Adipocyte (in vitro differentiated cells): Measurements from ENCODE around the gene SDF2.
"Not testable (repeated sequence)": the region's sequence is repeated elsewhere in the genome, so short reads cannot be mapped to it uniquely, and the experiment has no call there.

Experiments
- DNase-seq: peaks from one replicate; pipeline ENCODE4 v3.0.0-alpha.2; 2015; ENCODE audit warnings: low read depth
- H3K27me3 ChIP-seq: replicated peaks from 2 replicates; pipeline ENCODE4 v1.7.0; 2013; ENCODE audit warnings: mild to moderate bottlenecking, low read length, moderate library complexity; ENCODE audit not compliant: control insufficient read depth, insufficient read depth
- H3K36me3 ChIP-seq: 2 replicates; pipeline ENCODE4 v1.7.0; 2013; ENCODE audit warnings: low read length, mild to moderate bottlenecking, moderate library complexity; ENCODE audit not compliant: control insufficient read depth, insufficient read depth, severe bottlenecking
- H3K4me1 ChIP-seq: 2 replicates; pipeline ENCODE4 v1.7.0; 2013; ENCODE audit warnings: mild to moderate bottlenecking, low read length, moderate library complexity; ENCODE audit not compliant: control insufficient read depth, insufficient read depth
- H3K4me3 ChIP-seq: 2 replicates; pipeline ENCODE4 v1.7.0; 2013; ENCODE audit warnings: mild to moderate bottlenecking, low read length, moderate library complexity
- H3K9ac ChIP-seq: 2 replicates; pipeline ENCODE4 v1.7.0; 2013; ENCODE audit warnings: mild to moderate bottlenecking, low read length, moderate library complexity
- H3K9me3 ChIP-seq: 2 replicates; pipeline ENCODE4 v1.7.0; 2013; ENCODE audit warnings: mild to moderate bottlenecking, low read length, moderate library complexity; ENCODE audit not compliant: control insufficient read depth

SDF2 gene

DNA sequence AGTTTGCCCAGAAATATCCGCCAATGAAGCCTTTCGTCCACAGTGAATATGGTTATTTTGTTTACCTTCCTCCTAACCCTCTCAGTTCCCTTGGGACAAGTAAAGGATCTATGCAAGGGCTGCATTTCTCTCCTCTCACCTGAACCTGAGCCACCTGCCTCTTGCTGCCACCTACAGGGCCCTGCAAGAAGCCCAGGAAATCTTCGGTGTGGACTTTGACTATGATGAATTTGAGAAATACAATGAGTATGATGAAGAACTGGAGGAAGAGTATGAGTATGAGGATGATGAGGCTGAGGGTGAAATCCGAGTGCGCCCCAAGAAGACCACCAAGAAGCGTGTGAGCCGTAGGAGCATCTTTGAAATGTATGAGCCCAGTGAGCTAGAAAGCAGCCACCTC lies 14.3 kb upstream of the SDF2 start:
- Histone ChIP-seq H3K9me3 (no peaks in the 10 kb centered on the region), H3K4me1 (no peaks in the 10 kb centered on the region), H3K9ac (no peak overlapping the region), H3K27me3 (no peaks in the 10 kb centered on the region), H3K36me3 (peaks cover 96% of the 10 kb centered on the region), H3K4me3 (no peak overlapping the region)
- no peak for DNase-seq

DNA sequence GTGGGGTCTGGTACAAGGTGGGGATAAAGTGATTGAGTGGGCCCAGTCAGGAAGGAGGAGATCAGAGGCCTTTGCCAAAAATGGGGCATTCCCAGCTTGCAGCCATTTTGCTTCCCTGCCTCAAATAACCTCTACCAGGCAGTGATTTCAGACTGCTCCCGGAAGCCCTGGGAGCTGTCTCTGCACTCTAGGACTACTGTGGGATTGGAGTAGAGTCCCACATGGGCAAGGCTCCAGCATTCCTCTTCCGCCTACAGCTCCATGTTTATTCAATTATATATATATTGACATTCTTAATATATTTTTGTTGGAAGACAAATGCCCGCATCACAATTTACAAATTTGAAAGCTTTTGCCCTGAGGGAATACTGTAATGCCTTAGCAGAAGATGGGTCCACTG lies 13.8 kb upstream of the SDF2 start:
- Histone ChIP-seq H3K9me3 (no peaks in the 10 kb centered on the region), H3K27me3 (no peaks in the 10 kb centered on the region), H3K4me1 (no peaks in the 10 kb centered on the region), H3K9ac (no peak overlapping the region), H3K36me3 (peaks cover 94% of the 10 kb centered on the region), H3K4me3 (no peak overlapping the region)
- DNase-seq = peak; percentile 11

DNA sequence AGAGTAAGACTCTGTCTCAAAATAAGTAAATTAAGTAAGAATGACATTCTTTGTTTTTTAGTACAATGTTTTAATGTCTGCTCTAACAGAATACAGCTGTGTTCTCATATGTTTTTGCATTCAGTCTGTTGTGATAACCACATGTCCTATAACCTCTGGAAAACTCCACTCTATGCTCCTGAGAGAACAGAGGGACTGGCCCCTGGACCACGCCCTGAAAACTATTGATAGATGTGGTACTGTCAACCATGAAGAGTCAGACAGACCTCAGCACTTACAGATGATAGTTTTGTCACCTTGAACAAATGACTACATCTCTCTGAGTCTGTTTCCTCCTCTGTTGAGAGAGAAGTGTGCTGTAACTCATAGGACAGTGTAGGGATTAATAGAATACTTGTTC lies 8.2 kb upstream of the SDF2 start:
- Histone ChIP-seq H3K9ac (no peak overlapping the region), H3K4me1 (peaks cover 3% of the 10 kb centered on the region), H3K9me3 (no peaks in the 10 kb centered on the region), H3K27me3 (no peaks in the 10 kb centered on the region), H3K4me3 (no peak overlapping the region), H3K36me3 (peaks cover 67% of the 10 kb centered on the region)
- no peak for DNase-seq

DNA sequence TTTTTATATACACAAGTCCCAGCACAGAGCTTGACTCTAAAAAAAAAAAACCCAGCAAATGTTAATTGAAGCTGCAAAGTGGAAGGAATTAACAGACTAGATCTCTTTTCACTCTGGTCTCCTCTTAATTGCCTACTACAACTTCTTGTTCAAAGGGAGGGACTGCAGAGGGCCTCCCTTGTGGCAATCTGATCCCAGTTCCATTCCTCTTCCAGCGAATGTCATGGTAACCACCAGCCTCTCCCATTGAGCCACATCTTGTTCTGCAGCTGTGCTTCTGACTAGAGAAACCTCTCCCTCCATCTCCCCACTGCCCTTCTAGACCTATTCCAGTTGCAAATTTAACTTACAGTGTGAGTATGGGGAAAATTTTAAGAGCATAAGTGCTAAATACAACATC lies 6.2 kb upstream of the SDF2 start:
- H3K4me3 ChIP-seq = no peak overlapping the region
- H3K36me3 ChIP-seq = peaks cover 50% of the 10 kb centered on the region
- no peak overlapping the region for H3K9ac ChIP-seq
- H3K4me1 ChIP-seq = peaks cover 16% of the 10 kb centered on the region
- no peaks in the 10 kb centered on the region for H3K9me3 ChIP-seq
- no peaks in the 10 kb centered on the region for H3K27me3 ChIP-seq
- peak; percentile 19 for DNase-seq

DNA sequence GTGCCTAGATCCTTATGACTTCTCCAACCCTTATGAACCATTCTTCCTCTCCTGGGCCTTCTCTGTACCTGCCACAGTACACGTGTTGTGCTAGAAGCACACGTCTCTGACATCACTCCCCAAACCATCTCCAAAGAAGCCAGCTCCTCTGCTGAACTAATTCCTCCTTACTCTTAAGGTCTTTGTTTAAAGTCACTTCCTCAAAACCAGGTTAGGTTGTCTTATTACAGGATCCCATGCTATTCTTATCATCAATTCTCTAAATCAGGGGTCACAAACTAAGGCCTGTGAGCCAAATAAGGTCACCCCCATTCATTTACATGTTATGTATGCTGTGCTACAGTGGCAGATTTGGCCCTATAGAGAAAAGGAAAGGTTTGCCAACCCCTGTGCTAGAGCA lies 4.3 kb upstream of the SDF2 start:
- H3K4me1 ChIP-seq = peaks cover 20% of the 10 kb centered on the region
- H3K9ac ChIP-seq = no peak overlapping the region
- DNase-seq = no peak
- H3K9me3 ChIP-seq = no peaks in the 10 kb centered on the region
- no peaks in the 10 kb centered on the region for H3K27me3 ChIP-seq
- peaks cover 31% of the 10 kb centered on the region for H3K36me3 ChIP-seq
- H3K4me3 ChIP-seq = no peak overlapping the region

DNA sequence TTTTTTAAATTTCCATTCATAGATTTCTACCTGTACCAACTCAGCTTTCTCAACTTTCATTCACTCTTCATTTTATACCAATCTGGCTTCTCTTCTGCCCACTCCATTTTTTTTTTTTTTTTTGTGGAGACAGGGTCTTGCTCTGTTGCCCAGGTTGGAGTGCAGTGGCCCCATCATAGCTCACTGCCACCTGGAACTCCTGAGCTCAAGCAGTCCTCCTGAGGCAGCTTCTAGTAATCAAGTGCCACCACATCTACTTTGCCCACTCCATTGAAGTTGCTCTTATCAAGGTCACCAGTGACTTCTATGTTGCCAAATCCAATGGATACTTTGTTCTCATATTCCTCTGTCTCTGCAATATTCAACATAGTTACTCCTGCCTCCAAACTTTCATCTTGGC lies 2.0 kb upstream of the SDF2 start:
- Histone ChIP-seq H3K9me3 (no peaks in the 10 kb centered on the region), H3K36me3 (peaks cover 18% of the 10 kb centered on the region), H3K4me3 (peak overlapping the region; percentile 98)

DNA sequence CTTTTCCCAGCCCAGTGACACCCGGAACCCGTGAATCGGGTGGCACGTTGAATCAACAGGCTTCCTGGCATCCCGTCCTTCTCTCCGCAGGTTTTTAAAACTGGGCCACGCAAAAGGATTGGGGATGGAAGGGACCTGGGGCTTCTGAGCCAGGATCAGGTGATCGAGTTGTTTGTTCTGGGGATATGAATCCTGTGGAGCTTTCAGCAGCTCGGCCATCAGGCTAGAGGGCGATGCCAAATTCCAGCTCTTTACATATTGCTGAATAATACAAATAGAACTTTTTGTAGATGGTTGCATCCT lies 772 bp upstream of the SDF2 start:
- Histone ChIP-seq H3K27me3 (no peaks in the 10 kb centered on the region), H3K9me3 (no peaks in the 10 kb centered on the region), H3K9ac (peak overlapping the region; percentile 96), H3K4me1 (peaks cover 28% of the 10 kb centered on the region), H3K4me3 (peak overlapping the region; percentile 98), H3K36me3 (peaks cover 11% of the 10 kb centered on the region)
- no peak for DNase-seq

More for the DNA sequence above, 2.0 kb upstream of the SDF2 start:
- H3K4me1 ChIP-seq = peaks cover 28% of the 10 kb centered on the region
- no peak for DNase-seq
- H3K9ac ChIP-seq = no peak overlapping the region
- H3K27me3 ChIP-seq = no peaks in the 10 kb centered on the region

DNA sequence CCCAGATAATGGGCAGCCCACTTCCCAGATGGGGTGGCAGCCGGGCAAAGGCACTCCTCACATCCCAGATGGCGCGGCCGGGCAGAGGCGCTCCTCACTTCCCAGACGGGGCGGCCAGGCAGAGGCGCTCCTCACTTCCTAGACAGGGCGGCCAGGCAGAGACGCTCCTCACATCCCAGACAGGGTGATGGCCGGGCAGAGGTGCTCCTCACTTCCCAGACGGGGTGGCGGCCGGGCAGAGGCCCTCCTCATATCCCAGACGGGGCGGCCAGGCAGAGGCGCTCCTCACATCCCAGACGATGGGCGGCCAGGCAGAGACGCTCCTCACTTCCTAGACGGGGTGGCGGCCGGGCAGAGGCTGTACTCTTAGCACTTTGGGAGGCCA lies 2.2 kb downstream of the SDF2 start:
- DNase-seq, H3K4me3 ChIP-seq, H3K27me3 ChIP-seq, H3K36me3 ChIP-seq, H3K9me3 ChIP-seq, H3K9ac ChIP-seq: not testable (repeated sequence)
- peaks cover 28% of the 10 kb centered on the region for H3K4me1 ChIP-seq

DNA sequence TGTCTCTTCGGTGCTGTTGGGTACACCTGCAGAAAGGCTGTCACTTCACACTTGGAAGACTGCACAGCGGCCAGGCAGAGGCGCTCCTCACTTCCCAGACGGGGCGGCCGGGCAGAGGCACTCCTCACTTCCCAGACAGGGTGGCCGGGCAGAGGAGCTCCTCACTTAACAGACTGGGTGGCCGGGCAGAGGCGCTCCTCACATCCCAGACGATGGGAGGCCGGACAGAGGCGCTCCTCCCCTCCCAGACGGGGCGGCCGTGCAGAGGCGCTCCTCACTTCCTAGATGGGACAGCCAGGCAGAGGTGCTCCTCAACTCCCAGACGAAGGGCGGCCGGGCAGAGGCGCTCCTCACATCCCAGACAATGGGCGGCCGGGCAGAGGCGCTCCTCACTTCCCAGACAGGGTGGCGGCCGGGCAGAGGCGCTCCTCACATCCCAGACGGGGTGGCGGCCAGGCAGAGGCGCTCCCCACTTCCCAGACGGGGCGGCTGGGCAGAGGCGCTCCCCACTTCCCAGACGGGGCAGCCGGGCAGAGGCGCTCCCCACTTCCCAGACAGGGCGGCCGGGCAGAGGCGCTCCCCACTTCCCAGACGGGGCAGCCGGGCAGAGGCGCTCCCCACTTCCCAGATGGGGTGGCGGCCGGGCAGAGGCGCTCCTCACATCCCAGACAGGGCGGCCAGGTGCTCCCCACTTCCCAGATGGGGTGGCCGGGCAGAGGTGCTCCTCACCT lies 2.8 kb downstream of the SDF2 start:
- peaks cover 26% of the 10 kb centered on the region for H3K4me1 ChIP-seq
- H3K27me3 ChIP-seq, H3K9ac ChIP-seq, DNase-seq, H3K9me3 ChIP-seq, H3K4me3 ChIP-seq, H3K36me3 ChIP-seq: not testable (repeated sequence)

DNA sequence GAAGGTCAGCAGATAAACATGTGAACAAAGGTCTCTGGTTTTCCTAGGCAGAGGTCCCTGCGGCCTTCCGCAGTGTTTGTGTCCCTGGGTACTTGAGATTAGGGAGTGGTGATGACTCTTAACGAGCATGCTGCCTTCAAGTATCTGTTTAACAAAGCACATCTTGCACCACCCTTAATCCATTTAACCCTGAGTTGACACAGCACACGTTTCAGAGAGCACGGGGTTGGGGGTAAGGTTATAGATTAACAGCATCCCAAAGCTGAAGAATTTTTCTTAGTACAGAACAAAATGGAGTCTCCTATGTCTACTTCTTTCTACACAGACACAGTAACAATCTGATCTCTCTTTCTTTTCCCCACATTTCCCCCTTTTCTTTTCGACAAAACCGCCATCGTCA lies 3.4 kb downstream of the SDF2 start:
- H3K9me3 ChIP-seq, H3K4me3 ChIP-seq: not testable (repeated sequence)

DNA sequence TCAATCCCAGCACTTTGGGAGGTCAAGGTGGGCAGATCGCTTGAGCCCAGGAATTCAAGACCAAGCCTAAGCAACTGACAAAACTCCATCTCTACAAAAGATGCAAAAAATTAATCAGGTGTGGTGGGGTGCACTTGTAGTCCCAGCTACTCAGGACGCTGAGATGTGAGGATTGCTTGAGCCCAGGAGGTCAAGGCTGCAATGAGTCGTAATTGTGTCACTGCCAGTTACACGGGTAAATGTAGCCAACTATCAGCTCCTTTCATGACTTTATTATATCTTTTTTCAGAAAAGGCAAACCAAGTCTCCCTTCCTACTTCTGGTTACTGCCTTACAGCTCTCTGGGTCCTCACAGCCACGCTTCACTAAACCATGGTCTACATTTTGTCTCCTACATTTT lies 4.0 kb downstream of the SDF2 start:
- DNase-seq = no peak
- Histone ChIP-seq H3K36me3 (peaks cover 5% of the 10 kb centered on the region), H3K9me3 (no peaks in the 10 kb centered on the region), H3K27me3 (no peaks in the 10 kb centered on the region), H3K4me3 (no peak overlapping the region), H3K4me1 (peaks cover 14% of the 10 kb centered on the region), H3K9ac (no peak overlapping the region)

More for the DNA sequence above, 3.4 kb downstream of the SDF2 start:
- not testable (repeated sequence) for H3K9ac ChIP-seq, H3K36me3 ChIP-seq, DNase-seq, H3K27me3 ChIP-seq
- peaks cover 20% of the 10 kb centered on the region for H3K4me1 ChIP-seq

DNA sequence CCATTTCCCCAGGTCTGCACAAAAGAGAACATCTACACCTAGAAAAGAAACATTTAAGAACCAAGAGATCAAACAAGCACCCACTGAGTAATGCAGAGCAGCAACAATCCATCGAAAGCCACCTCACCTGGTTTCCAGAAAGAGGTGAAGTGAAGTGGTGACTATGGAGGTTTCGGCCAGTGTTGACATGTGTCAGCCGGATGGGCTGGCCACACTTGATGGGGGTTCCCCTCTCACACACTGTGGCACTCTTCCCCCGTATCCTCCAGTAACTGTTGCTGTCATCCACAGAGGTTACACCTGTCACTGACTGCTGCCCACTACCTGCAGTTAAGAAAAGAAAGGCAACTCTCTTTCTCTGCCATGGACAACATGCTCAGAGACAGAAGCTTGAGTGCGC lies 6.5 kb downstream of the SDF2 start:
- H3K9ac ChIP-seq = no peak overlapping the region
- H3K36me3 ChIP-seq = peaks cover 21% of the 10 kb centered on the region
- no peaks in the 10 kb centered on the region for H3K9me3 ChIP-seq
- no peak for DNase-seq
- H3K4me1 ChIP-seq = peaks cover 3% of the 10 kb centered on the region
- no peaks in the 10 kb centered on the region for H3K27me3 ChIP-seq
- no peak overlapping the region for H3K4me3 ChIP-seq
